ENCODE results near the gene PWWP2A.
"Not testable (repeated sequence)": the region's sequence is repeated elsewhere in the genome, so short reads cannot be mapped to it uniquely, and the experiment has no call there.

The PWWP2A gene

GRCh38 chr5:160119142-160119904 is at the start of gene PWWP2A:
PWWP2A (minus strand) TSS chr5:160119450; CDS start chr5:160119388, 62 bp downstream.
- DNase-seq = peak; percentile 99
- in situ Hi-C loops (cut with HindIII; ENCODE audit: low pct_ligation_motif_present, low pct_unique_long_range_greater_than_20kb, low sequenced_read_pairs) = no loop called here

- DNase-seq = no peak
- in situ Hi-C loops (cut with HindIII; ENCODE audit: low pct_ligation_motif_present, low pct_unique_long_range_greater_than_20kb, low sequenced_read_pairs) = no loop called here
Measured at GRCh38 chr5:160167624-160168165, 48.4 kb upstream of the PWWP2A start.

- DNase-seq = no peak
- in situ Hi-C loops (cut with HindIII; ENCODE audit: low pct_ligation_motif_present, low pct_unique_long_range_greater_than_20kb, low sequenced_read_pairs) = no loop called here
Measured at GRCh38 chr5:160166973-160167623, 47.8 kb upstream of the PWWP2A start.

GRCh38 chr5:160166069-160166972 is 47.1 kb upstream of the PWWP2A start:
- in situ Hi-C loops (cut with HindIII; ENCODE audit: low pct_ligation_motif_present, low pct_unique_long_range_greater_than_20kb, low sequenced_read_pairs) = no loop called here
- DNase-seq = no peak

- DNase-seq = peak; percentile 98
- in situ Hi-C loops (cut with HindIII; ENCODE audit: low pct_ligation_motif_present, low pct_unique_long_range_greater_than_20kb, low sequenced_read_pairs) = no loop called here
Measured at GRCh38 chr5:160165137-160166068, 46.2 kb upstream of the PWWP2A start.

- DNase-seq = no peak
- in situ Hi-C loops (cut with HindIII; ENCODE audit: low pct_ligation_motif_present, low pct_unique_long_range_greater_than_20kb, low sequenced_read_pairs) = no loop called here
Measured at GRCh38 chr5:160162910-160163309, 43.7 kb upstream of the PWWP2A start.

GRCh38 chr5:160161626-160162025 is 42.4 kb upstream of the PWWP2A start:
- DNase-seq = no peak
- in situ Hi-C loops (cut with HindIII; ENCODE audit: low pct_ligation_motif_present, low pct_unique_long_range_greater_than_20kb, low sequenced_read_pairs) = no loop called here

GRCh38 chr5:160160875-160161274 is 41.6 kb upstream of the PWWP2A start:
- DNase-seq; in situ Hi-C loops (cut with HindIII; ENCODE audit: low pct_ligation_motif_present, low pct_unique_long_range_greater_than_20kb, low sequenced_read_pairs): not testable (repeated sequence)

- in situ Hi-C loops (cut with HindIII; ENCODE audit: low pct_ligation_motif_present, low pct_unique_long_range_greater_than_20kb, low sequenced_read_pairs) = no loop called here
- no peak for DNase-seq
Measured at GRCh38 chr5:160159991-160160792, 40.9 kb upstream of the PWWP2A start.

- in situ Hi-C loops (cut with HindIII; ENCODE audit: low pct_ligation_motif_present, low pct_unique_long_range_greater_than_20kb, low sequenced_read_pairs) = no loop called here
- DNase-seq = no peak
Measured at GRCh38 chr5:160158087-160158486, 38.8 kb upstream of the PWWP2A start.

- DNase-seq = no peak
- in situ Hi-C loops (cut with HindIII; ENCODE audit: low pct_ligation_motif_present, low pct_unique_long_range_greater_than_20kb, low sequenced_read_pairs) = no loop called here
Measured at GRCh38 chr5:160155017-160155750, 35.9 kb upstream of the PWWP2A start.

- in situ Hi-C loops (cut with HindIII; ENCODE audit: low pct_ligation_motif_present, low pct_unique_long_range_greater_than_20kb, low sequenced_read_pairs) = no loop called here
- DNase-seq = no peak
Measured at GRCh38 chr5:160152901-160153300, 33.7 kb upstream of the PWWP2A start.

GRCh38 chr5:160152287-160152686 is 33.0 kb upstream of the PWWP2A start:
- in situ Hi-C loops (cut with HindIII; ENCODE audit: low pct_ligation_motif_present, low pct_unique_long_range_greater_than_20kb, low sequenced_read_pairs) = no loop called here

GRCh38 chr5:160151017-160151416 is 31.8 kb upstream of the PWWP2A start:
- no peak for DNase-seq
- in situ Hi-C loops (cut with HindIII; ENCODE audit: low pct_ligation_motif_present, low pct_unique_long_range_greater_than_20kb, low sequenced_read_pairs) = no loop called here

More at GRCh38 chr5:160152287-160152686, 33.0 kb upstream of the PWWP2A start:
- DNase-seq = no peak

GRCh38 chr5:160150381-160150780 is 31.1 kb upstream of the PWWP2A start:
- in situ Hi-C loops (cut with HindIII; ENCODE audit: low pct_ligation_motif_present, low pct_unique_long_range_greater_than_20kb, low sequenced_read_pairs) = no loop called here
- no peak for DNase-seq

- in situ Hi-C loops (cut with HindIII; ENCODE audit: low pct_ligation_motif_present, low pct_unique_long_range_greater_than_20kb, low sequenced_read_pairs); DNase-seq: not testable (repeated sequence)
Measured at GRCh38 chr5:160144436-160144835, 25.2 kb upstream of the PWWP2A start.
